Suppressor macrophage treated with lipopolysaccharide for 1 hour (primary cell): ENCODE results near the gene TSSK2.

ENCODE experiments used
- DNase-seq, 3 donors: peaks; one replicate each; pipeline ENCODE4 v3.0.0-alpha.2; 2020 to 2022

TSSK2 gene

GRCh38 chr22:19125474-19126308 lies 5.4 kb upstream of the TSSK2 start:
- DNase-seq, result no peak

GRCh38 chr22:19126309-19127273 lies 4.5 kb upstream of the TSSK2 start:
- DNase-seq, result no peak

GRCh38 chr22:19127329-19128008 lies 3.6 kb upstream of the TSSK2 start:
- DNase-seq, result no peak

- DNase-seq, result no peak
Measured at GRCh38 chr22:19128009-19128401, 3.1 kb upstream of the TSSK2 start.

- no peak for DNase-seq
Measured at GRCh38 chr22:19128946-19129727, 2.0 kb upstream of the TSSK2 start.

- no peak for DNase-seq
Measured at GRCh38 chr22:19129871-19130270, 1.2 kb upstream of the TSSK2 start.

GRCh38 chr22:19131685-19132015 lies 542 bp downstream of the TSSK2 start:
- DNase-seq, result no peak

- no peak for DNase-seq
Measured at GRCh38 chr22:19132153-19132552, 1.0 kb downstream of the TSSK2 start.

GRCh38 chr22:19132693-19133400 lies 1.7 kb downstream of the TSSK2 start:
- no peak for DNase-seq

- no peak for DNase-seq
Measured at GRCh38 chr22:19133561-19133960, 2.5 kb downstream of the TSSK2 start.

- DNase-seq, result no peak
Measured at GRCh38 chr22:19134176-19134831, 3.2 kb downstream of the TSSK2 start.

- no peak for DNase-seq
Measured at GRCh38 chr22:19134874-19135273, 3.8 kb downstream of the TSSK2 start.

- DNase-seq, result no peak
Measured at GRCh38 chr22:19136915-19137314, 5.8 kb downstream of the TSSK2 start.

- DNase-seq, result no peak
Measured at GRCh38 chr22:19137384-19138216, 6.5 kb downstream of the TSSK2 start.

GRCh38 chr22:19138217-19139000 lies 7.3 kb downstream of the TSSK2 start:
- DNase-seq, result no peak

- no peak for DNase-seq
Measured at GRCh38 chr22:19139001-19139356, 7.9 kb downstream of the TSSK2 start.

- DNase-seq, result no peak
Measured at GRCh38 chr22:19139974-19140373, 8.9 kb downstream of the TSSK2 start.

GRCh38 chr22:19142394-19142793 lies 11.3 kb downstream of the TSSK2 start:
- DNase-seq, result no peak

- DNase-seq, result no peak
Measured at GRCh38 chr22:19143212-19143611, 12.1 kb downstream of the TSSK2 start.

GRCh38 chr22:19143967-19144400 lies 12.9 kb downstream of the TSSK2 start:
- DNase-seq, result peak; percentile 15 to 40 (median 30)
